Hepatocyte (in vitro differentiated cells): Measurements from ENCODE around the gene GNB1L. TPM values are rescaled to one million over a fixed set of nuclear protein-coding genes. Genes with fewer than 3 reads are reported as not detected.
A peak's percentile ranks its signal among the peaks of the same experiment; 100 is the strongest.
"Not testable (repeated sequence)": the region's sequence is repeated elsewhere in the genome, so short reads cannot be mapped to it uniquely, and the experiment has no call there.

Source experiments
- DNase-seq: peaks from one replicate; pipeline ENCODE4 v3.0.0-alpha.2; 2016; ENCODE audit warnings: low spot score
- H2AFZ ChIP-seq: fragments of 200-600 bp; sonication (generic); 2 replicates; pipeline ENCODE4 v1.6.0; 2016; ENCODE audit warnings: antibody characterized with exemption, mild to moderate bottlenecking
- H3K27ac ChIP-seq: fragments of 200-600 bp; sonication (generic); 2 replicates; pipeline ENCODE4 v1.5.1; 2016; ENCODE audit warnings: mild to moderate bottlenecking
- H3K27me3 ChIP-seq: fragments of 200-600 bp; sonication (generic); 2 replicates; pipeline ENCODE4 v1.6.1; 2016
- H3K36me3 ChIP-seq: fragments of 200-600 bp; sonication (generic); replicated peaks from 2 replicates; pipeline ENCODE4 v1.5.1; 2016; ENCODE audit warnings: low read depth; ENCODE audit not compliant: insufficient read depth
- H3K4me1 ChIP-seq: fragments of 200-600 bp; sonication (generic); 2 replicates; pipeline ENCODE4 v1.5.1; 2016; ENCODE audit warnings: mild to moderate bottlenecking, moderate library complexity; ENCODE audit not compliant: insufficient read depth
- H3K4me2 ChIP-seq: fragments of 200-600 bp; sonication (generic); 2 replicates; pipeline ENCODE4 v1.6.0; 2016
- H3K4me3 ChIP-seq: fragments of 200-600 bp; sonication (generic); 2 replicates; pipeline ENCODE4 v1.5.1; 2016; ENCODE audit warnings: mild to moderate bottlenecking
- H3K79me2 ChIP-seq: fragments of 200-600 bp; sonication (generic); 2 replicates; pipeline ENCODE4 v1.6.0; 2017; ENCODE audit warnings: mild to moderate bottlenecking
- H3K9me2 ChIP-seq: fragments of 200-600 bp; sonication (generic); replicated peaks from 2 replicates; pipeline ENCODE4 v1.6.0; 2017; ENCODE audit warnings: mild to moderate bottlenecking; ENCODE audit not compliant: insufficient read depth
- H3K9me3 ChIP-seq: fragments of 200-600 bp; sonication (generic); 2 replicates; pipeline ENCODE4 v1.5.1; 2016; ENCODE audit warnings: low read depth, mild to moderate bottlenecking
- H4K20me1 ChIP-seq: fragments of 200-600 bp; sonication (generic); 2 replicates; pipeline ENCODE4 v1.6.0; 2016; ENCODE audit warnings: mild to moderate bottlenecking; ENCODE audit not compliant: insufficient read depth, poor library complexity, severe bottlenecking
- CTCF ChIP-seq: fragments of 200-600 bp; sonication (generic); IDR thresholded peaks from 2 replicates; pipeline ENCODE4 v1.5.1; 2016; ENCODE audit warnings: antibody characterized with exemption, mild to moderate bottlenecking; ENCODE audit not compliant: poor library complexity
- EZH2 ChIP-seq: fragments of 200-600 bp; sonication (generic); IDR thresholded peaks from 2 replicates; pipeline ENCODE4 v1.6.1; 2016; ENCODE audit warnings: antibody characterized with exemption, mild to moderate bottlenecking, borderline replicate concordance
- EZH2phosphoT487 ChIP-seq: fragments of 200-600 bp; sonication (generic); IDR thresholded peaks from one replicate; pipeline ENCODE4 v1.6.1; 2018; ENCODE audit warnings: antibody characterized with exemption, mild to moderate bottlenecking, low read depth, moderate library complexity; ENCODE audit not compliant: unreplicated experiment, severe bottlenecking
- whole genome bisulfite sequencing: methylation state at CpG from one replicate; pipeline ENCODE4 v1.1.6; 2016; ENCODE audit warnings: low lambda C conversion rate; ENCODE audit errors: missing lambda C conversion rate; 5-methylcytosine and 5-hydroxymethylcytosine counted together
- polyA plus RNA-seq: library from polyadenylated mRNA; unstranded; fragments of >200 nt; fragmentation: Nextera tagmentation; extraction: Ambion mirVana; gene quantifications from 2 replicates; pipeline ENCODE4 v1.2.1, GENCODE V29; 2016
- total RNA-seq: library from RNA; depleted of rRNA; stranded (reverse); fragments of >200 nt; gene quantifications from 2 replicates; pipeline ENCODE4 v1.2.3, GENCODE V29; 2014

GNB1L gene
- total and polyA plus RNA-seq, 2 experiments from 2014 or later: 4.1 to 8.5 TPM

- H2AFZ ChIP-seq: no peak overlapping the region
- 94% methylated on average over 15 of the region's 15 CpGs for WGBS
- H3K27me3 ChIP-seq: no peaks in the 10 kb centered on the region
- no peaks in the 10 kb centered on the region for H3K36me3 ChIP-seq
- H3K4me1 ChIP-seq: peaks cover 16% of the 10 kb centered on the region
- H3K4me3 ChIP-seq: no peak overlapping the region
- no peak overlapping the region for H3K4me2 ChIP-seq
- no peak for DNase-seq
- H4K20me1 ChIP-seq: no peaks in the 10 kb centered on the region
- H3K27ac ChIP-seq: no peak overlapping the region
- H3K9me3 ChIP-seq: no peaks in the 10 kb centered on the region
- no peaks in the 10 kb centered on the region for H3K79me2 ChIP-seq
- no peaks in the 10 kb centered on the region for H3K9me2 ChIP-seq
- no peak for TF ChIP-seq EZH2
- no peak for TF ChIP-seq CTCF
- no peak for TF ChIP-seq EZH2phosphoT487
Measured at GRCh38 chr22:19884161-19884953, 29.7 kb upstream of the GNB1L start.

GRCh38 chr22:19883446-19883845 is 28.8 kb upstream of the GNB1L start:
- H3K4me1 ChIP-seq: peaks cover 16% of the 10 kb centered on the region
- not testable (repeated sequence) for DNase-seq, H2AFZ ChIP-seq, H3K27me3 ChIP-seq, H3K79me2 ChIP-seq, H3K9me3 ChIP-seq, H4K20me1 ChIP-seq, H3K9me2 ChIP-seq, H3K4me2 ChIP-seq, H3K36me3 ChIP-seq, H3K4me3 ChIP-seq, H3K27ac ChIP-seq
- 92% methylated on average over 8 of the region's 8 CpGs for WGBS

- Histone ChIP-seq H3K27ac (peak overlapping the region; percentile 59), H3K4me1 (peaks cover 16% of the 10 kb centered on the region), H3K36me3 (no peaks in the 10 kb centered on the region), H3K4me2 (no peak overlapping the region), H3K9me2 (no peaks in the 10 kb centered on the region), H3K9me3 (no peaks in the 10 kb centered on the region), H2AFZ (no peak overlapping the region), H3K4me3 (no peak overlapping the region), H3K27me3 (no peaks in the 10 kb centered on the region), H4K20me1 (no peaks in the 10 kb centered on the region), H3K79me2 (no peaks in the 10 kb centered on the region)
- TF ChIP-seq EZH2phosphoT487 (no peak), EZH2 (no peak), CTCF (no peak)
- DNase-seq: no peak
- WGBS: 90% methylated on average over 26 of the region's 26 CpGs
Measured at GRCh38 chr22:19882446-19883381, 28.0 kb upstream of the GNB1L start.
